Measurements from ENCODE around the gene UROC1.

Gene UROC1

DNA sequence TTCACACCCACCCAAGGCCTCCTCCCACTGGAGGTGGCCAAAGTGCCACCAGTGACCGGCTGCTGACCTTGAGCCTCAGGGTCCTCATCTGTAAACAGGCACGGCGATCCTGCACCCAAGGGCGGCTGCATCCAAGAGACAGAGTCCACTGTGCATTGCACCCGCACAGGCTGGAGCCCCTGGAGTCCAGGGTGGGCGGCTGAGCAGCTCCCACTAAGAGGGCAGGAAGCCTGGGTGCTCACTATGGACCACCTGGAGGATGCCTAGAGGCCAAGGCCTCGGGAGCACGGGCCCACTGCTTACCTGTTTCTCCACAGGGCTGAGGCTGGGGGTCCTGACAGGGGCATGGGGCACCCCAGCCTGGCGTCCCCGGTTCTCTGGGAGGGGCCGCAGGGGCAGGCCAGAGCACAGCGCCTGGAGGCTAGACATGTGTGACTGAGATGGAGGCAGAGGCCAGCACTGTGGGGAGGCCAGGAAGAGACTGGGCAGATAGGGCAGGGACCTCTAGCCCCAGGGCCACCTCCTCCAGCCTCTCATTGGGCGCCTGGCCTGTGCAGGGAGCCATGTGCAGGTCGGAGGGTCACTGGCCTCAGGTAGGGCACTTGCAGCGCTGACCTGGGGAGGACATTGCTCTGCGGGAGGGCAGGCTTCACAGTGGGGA lies at the start of gene UROC1:
Gene UROC1 (minus strand): TSS at position 483 of the 661 bp plus-strand sequence. CDS start 54 bp downstream, at position 429.
- DNase-seq (ENCODE audit: low spot score) = no peak

DNA sequence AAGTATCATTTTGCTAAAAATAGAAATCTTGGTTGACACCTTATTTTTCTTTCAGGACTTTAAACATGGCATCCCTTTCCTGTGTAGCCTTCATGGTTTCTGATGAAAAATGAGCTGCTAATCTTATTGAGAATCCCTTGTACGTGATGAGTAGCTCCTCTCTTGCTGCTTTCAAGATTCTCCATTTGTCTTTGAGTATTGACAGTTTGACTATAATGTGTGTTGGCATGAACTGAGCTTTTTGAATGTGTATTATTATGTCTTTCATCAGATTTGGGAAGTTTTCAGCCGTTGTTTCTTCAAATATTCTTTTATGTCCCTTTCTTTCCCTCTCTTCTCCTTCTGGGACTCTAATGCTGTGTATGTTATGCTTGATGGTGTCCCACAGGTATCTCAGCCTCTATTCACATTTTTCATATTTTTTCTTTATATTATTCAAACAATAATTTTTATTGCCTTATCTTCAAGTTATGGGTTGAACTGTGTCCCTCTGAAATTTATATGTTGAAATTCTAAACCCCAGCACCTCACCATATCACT lies 45.2 kb upstream of the UROC1 start:
- no peak for DNase-seq (ENCODE audit: low spot score)

DNA sequence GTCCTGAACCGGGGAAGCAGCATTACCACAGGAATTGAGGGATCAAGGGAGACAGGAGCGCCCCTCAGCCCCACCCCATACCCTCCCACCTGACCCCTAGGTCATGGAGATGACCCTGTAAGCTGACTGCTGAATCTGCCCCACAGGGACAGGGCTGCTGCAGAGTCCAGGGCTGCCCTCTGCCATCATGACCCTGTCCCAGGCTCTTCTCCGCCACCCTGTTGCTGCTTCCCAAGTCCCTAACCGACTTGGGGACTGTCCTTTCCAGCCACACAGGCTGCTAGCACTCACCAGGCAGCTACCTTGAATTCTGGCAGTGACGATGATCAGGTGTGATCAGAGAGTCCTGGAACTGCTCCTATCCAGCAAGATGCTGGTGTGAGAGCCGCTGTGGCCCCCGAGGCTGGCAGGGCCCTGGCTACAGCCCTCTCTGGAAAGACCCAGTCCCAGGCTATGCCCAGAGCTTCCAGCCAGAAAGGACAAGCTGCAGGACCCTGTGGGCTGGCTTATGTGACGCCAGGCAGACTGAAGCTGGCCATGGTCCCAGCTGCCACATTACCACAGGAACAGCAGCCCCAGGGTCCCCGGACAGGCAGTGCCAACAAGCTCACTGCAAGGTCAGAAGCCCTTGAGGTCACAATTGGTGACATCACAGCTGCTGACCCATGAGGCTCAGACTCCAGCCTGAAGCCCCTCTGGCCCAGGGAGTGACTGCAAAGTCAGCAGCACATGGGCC lies 40.9 kb upstream of the UROC1 start, which contains the start of gene C3orf22:
Gene C3orf22 (minus strand): TSS at position 597 of the 736 bp plus-strand sequence. CDS start 5,542 bp downstream, outside the sequence.
- peak; percentile 4 for DNase-seq (ENCODE audit: low spot score)

DNA sequence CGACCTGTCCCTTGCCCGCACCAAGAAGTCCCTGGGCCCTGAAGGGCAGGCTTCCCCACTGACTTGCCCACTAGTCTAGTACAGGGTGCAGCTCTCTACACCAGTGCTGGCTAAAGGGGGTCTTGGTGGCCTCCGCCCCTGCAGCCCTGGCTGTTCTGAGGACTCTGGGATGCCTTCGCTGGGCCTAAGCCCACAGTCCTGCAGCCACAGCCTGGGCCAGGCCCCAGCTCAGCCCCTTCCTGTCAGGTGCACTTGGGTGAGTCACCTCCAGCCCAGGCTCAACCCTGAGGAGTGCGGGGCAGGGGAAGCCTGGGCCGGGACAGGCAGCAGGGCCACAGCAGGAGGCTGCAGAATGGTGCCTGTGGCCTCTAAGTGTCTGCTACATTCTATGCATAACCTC lies 40.2 kb upstream of the UROC1 start:
- peak; percentile 58 for DNase-seq (ENCODE audit: low spot score)

DNA sequence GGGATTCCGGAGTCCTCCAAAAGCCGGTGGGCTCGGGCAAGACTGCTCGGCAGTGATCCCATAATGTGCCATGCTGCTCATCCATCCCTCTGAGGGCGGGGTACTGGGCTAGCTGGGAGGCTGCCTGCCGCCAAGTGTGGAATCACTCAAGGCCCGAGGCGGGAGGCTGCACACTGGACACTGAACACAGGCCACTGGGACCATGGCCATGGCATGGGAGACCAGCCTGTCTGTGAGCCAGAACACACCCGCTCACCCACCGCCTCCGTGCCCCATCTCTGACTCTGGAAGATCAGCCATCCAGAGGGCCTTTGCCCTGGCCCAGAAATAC lies 39.8 kb upstream of the UROC1 start:
- DNase-seq (ENCODE audit: low spot score) = peak; percentile 6

DNA sequence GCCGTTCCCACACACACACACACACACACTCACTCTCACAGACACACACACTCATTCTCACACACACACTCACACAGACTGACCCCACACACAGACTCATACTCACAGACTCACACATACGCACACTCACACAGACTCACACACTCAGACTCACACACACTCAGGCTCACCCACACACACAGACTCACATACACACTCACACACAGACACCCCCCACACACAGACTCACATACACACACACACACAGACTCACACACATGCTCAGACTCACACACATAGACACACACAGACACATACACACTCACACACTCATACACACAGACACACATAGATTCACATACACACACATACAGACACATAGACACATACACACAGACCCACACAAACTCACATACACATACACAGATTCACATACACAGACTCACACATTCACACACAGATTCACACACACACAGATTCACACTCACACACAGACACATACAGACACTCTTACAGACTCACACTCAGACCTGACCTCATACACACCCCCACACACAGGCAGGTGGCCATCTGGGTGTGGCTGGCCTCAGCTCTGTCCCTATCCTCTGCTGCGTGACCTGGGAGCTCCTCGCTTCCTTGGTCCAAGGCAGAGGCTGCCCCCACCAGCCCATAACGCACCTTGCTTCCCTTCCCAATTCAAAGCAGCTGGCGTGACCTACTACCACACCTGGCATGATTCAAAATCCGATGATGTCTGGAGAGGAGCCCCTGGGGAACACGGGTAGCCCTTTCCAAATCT lies 39.3 kb upstream of the UROC1 start:
- no peak for DNase-seq (ENCODE audit: low spot score)

DNA sequence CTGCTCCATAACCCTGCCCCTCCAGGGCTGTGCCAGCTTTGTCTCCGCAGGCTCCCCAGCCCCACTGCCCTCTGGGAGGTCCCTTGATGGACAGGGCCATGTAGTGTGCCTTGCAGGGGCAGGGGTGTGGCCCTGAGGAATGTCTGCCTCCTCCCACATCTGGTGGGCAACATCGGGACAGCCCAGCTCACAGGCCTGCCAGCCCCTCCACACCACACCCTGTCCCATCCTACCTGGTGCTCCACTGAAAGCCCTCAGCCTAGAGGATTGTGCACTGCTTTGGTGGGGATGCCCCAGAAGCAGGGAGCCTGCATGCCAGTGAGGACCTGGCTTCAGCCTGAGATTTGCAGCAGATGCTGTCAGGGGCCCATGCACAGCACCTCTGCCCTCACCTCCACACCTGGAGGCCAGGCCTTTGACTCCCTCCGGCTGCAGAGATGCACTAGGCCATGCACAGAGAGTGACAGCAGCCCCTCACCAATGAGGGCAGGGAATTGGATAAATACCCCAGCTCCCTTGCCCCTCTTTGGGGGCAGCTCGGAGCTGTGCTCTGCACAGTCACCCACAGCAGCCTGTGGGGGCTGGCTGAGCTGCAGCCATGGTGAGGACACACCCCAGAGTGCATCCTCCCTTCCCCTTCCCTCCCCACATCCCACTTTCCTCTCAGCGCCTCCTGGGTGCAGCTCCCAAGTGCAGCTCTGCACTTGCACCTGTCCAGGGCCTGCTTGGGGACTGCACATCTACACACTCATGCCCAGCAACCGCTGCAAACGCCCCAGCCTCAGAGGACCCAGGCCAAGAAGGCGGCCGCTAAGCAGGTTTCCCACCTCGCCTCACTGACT lies 38.4 kb upstream of the UROC1 start:
- DNase-seq (ENCODE audit: low spot score) = peak; percentile 2

DNA sequence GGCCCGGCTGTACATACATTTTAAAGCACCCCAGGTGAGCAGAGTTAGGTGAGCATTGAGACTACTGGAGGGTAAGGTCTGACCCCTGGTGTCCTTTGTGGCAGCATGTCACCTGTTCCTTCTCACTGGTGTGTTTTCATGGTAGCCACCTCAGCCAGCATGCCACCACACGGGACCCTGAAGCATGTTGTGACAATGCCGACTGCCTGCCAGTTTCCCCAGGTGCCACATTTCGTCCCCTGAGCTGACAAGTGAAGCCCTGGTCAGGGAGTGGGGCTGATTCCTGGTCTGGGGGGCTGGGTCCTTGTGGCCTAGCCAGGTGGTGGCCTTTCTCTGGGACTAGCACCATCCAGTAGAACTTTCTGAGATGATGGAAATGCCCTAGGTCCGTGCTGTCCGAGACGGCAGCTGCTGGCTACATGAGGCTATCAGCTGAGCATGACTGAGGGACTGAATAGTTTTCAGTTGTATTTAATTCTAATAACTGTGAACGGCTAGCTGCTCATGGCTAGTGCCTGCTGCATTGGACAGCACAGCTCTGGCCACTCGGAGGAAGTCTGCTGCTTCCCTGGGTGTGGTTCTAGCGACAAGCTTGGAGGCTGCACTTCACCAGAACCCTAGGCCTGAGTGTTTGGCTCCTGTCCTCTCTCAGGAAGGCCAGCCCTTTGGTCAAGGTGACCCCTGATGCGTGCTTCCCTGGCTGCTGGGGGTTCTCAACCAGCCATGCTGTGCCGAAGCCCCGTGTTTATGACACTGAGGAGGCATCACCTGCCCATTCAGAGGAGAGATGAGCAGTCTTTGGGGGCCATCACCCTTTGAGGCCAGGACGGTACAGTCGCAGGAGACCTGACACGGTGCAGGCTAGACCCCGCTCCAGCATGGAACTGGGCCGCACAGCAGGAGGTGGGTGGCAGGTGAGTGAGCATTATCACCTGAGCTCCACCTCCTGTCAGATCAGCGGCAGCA lies 37.3 kb upstream of the UROC1 start:
- DNase-seq (ENCODE audit: low spot score) = peak; percentile 5

DNA sequence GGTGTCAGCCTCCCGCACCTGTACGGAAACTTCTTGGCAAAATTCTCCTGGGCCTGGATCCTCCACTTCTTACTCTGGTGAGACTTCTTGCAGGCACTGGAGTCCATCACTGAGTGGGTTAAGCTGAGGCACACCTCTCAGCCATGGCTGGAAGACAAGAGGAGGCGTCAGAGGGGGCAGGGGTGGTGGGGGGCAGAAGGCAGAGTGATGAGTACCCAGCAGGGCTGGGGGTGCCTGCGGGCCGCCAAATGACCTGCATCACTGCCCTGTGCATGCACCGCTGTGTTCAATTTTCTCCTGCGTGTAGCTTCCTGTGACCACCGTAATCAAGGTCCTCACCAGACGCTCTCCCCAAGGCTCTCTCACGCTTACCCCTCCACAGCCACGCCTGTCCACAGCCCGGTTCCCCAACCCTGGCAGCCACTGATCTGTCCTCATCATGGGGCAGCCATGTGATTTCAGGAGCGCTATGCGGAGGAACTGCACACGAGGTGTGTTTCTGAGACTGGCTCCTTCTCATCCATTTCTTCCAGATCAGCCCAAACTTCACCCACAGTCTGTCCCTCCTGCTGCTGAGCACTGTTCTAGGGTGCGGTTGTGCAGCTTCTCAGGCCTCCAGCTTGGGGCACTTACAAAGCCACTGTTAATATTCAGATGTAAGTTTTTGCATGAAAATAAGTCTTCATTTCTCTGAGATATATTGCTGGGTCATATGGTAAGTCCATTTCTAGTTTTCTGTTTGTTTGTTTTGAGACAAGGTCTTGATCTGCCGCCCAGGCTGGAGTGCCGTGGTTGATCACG lies 35.9 kb upstream of the UROC1 start:
- peak; percentile 4 for DNase-seq (ENCODE audit: low spot score)

DNA sequence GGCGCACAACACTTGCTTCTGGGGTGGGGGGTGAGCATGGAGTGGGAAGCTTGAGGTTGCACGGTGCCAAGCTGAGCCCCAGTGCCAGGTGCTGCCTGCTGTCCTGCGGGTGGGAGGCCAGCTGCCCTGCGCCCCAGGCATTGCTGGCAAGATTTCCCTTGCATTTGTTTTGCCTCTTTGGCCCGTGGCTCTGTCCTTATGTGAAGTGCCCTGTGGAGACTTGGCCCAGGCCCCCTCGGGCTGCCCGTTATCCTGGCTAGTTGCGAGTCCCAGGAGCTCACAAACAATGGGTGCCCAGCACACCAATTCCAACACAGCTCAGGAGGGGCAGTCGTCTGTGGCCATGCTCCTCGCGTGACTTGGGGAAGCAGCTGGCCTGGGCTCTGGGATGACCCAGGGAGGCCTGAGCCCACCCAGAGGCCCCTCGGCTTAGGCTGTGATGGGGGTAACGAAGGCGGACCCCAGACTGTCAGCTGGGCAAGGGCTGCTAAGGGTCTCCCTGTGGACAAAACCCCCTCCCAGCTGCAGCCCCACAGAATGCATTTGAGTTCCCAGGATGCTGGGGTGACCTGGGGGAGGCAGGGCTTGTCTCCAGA lies 35.2 kb upstream of the UROC1 start:
- DNase-seq (ENCODE audit: low spot score) = peak; percentile 5

DNA sequence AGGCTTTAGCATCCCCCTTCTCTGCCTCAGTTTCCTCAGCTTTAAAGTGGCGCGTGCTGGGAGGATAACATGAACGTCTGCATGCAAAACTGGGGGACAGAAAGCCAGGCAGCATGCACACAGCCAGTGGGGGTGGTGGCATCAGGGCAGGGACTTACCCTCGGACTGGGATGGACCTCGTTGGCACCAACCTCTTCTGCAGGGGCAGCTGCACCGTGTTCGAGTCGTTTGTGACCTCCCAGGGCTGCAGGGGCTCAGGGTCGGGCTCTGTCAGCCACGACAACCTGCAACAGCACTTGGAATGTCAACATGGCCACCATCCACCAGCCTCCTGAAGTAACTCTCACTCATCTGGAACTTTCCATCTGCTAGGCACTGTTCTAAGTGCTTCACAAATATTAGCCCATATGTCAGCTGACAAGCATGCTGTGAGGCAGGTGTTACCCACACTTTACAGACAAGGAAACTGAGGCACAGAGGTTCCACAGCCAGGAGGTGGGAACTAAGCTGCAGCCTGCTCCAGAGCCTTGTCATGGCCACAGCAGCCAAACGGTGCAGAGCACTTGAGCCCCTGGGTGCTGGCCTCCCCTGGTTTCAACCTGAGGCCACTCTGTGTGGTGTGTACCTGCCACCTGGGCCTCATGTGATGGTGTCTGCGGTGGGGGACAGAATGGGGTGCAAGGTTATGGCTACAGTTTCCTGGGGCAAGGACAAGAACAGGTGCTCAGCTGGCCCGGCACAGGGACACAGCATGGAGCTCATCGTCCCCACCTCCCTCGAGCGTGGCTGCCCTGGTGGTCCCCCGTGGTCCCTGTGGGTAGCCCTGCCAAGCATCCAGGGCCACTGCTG lies 34.5 kb upstream of the UROC1 start:
- peak; percentile 11 for DNase-seq (ENCODE audit: low spot score)

DNA sequence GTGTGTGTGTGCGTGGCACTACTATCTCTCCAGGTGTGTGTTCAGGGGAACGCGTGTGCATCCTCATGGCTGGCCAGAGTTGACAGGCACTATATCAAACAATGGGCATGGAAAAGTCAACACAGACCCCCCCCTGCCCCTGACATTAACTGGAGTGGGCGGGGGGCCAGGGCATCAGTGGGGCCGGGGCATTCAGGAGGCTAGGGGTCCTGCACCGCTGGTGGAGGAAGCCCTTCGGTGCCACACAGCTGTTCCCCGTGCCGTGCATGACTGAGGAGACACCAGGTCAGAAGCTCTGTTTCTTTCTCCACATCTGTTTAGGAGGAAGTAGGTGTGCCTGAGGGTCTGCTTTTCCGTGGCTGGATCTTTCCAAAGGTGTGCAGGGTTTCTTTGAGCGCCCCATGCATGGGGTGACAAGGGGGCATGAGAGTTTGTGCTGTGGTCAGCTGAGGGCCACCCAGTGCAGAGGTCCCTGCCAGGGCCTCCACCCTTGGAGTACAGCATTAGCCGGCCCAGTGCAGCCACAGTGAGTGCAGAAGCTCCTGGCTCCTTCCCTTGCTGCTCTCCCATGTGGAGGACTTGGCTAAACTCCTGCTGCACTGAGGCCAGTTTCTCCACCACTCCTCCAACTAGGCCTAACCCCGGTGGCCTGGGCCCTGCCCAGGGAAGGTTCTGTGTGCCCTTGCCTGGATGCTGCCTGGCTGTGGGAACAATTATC lies 33.7 kb upstream of the UROC1 start:
- peak; percentile 52 for DNase-seq (ENCODE audit: low spot score)

DNA sequence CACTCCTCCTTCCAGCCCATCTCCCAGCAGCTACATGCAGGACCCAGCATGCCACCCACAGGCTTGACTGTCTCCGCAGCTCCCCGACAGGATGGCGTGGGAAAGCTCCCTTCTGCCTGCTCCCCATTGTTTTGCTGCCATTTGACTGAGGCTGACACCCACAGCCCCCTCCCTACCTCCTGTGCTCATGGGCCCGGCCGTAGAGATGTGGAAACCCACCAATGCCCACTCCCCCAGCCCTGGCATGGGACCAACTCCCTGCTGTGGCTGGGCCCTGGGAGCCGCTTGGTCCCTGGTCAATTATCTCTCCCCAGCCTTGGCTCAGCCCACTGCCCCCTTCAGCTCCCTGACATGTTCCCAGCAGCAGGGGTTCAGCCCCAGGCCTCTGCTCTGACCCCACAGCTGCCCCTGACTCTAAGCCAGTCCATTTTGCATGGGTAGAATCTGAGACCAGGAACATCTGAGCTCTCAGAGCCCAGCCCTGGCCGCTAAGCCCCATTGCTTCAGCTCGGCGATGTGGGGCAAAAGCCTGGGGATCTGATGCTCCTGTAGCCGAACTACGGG lies 33.0 kb upstream of the UROC1 start:
- DNase-seq (ENCODE audit: low spot score) = peak; percentile 9

DNA sequence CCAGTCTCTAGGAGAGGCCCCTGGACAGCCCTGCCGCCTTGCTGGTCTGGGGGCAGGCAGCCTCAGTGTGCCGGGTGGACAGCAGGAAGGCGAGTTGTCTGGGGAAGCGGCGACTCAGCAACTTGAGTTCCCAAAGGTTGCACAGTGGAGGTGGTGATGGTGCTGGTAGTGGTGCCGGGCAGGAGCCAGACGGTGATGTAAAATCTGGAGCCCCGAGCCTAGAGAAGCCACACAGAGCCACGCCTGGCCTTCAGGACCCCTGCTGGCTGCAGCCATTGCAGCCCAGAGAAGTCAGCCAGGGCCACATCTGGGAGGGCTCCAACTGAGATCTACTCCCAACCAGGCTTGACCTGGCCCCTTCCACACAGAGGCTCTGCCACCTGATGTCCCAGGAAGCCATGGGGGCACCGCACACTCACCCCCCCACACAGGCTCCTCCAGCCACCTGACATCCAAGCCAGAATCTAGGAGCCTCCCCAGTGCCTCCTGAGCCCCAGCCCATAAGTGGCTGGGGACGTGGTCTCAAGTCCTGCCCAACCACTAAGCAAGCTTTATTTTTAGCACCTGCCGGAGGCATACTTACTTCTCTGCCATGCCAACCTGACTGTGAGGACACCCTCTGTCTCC lies 32.4 kb upstream of the UROC1 start:
- DNase-seq (ENCODE audit: low spot score) = peak; percentile 5

DNA sequence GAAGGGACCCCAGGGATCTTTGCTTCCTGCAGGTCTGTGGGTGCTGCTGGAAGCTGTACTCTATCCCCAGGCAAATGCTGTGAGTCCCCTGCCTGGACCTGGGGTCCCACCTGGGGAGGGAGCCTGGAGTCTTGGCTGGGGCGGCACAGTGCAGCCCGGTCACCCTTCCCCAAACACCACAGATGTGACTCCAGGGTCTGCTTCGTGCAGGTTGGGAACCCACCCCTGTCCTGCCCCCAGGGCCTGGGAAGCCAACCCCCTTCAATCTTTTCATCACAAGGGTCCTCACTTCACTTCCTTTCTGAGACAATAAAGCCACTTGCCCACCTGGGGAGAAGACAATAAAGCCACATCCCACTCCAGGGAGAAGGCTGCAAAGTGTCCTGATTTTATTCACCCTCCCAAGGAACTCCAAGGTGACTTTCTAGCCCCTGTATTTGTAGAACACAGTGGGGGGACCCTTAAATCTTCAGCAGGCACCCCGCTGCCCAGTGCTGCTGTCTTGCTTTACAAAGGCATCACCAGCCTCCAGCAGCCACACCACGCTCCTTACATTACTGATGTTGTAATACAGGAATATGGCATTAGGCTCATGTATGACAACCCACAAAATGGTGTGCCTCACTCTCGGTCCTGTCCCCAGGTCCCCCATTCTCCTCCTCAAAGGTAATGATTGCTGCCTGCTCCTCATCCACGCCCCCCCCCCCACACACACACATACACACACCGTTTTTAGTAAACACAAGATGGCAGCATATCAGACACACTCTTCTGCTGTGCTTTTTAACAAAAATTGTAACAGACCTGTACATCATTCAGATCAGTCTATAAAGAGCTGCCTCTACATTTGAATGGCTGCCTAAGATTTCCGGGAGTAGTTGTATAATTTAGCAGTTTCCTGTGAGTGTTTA lies 31.2 kb upstream of the UROC1 start:
- DNase-seq (ENCODE audit: low spot score) = peak; percentile 7

DNA sequence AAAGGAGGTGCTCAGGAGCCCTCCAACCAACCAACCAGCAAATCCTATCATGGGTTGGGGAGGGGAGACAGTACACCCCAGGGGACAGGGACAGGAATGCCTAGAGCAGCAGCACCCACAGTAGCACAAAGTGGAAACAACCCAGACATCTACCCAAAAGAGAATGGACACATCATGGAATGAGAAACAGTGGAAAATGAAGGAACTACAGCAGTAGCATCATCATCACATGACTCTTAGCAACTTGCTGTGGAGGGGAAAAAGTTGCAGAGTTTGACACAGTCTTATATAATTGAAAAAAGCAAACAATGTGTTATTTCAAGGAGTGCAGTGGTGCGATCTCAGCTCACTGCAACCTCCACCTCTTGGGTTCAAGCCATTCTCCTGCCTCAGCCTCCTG lies 30.1 kb upstream of the UROC1 start:
- no peak for DNase-seq (ENCODE audit: low spot score)

Measured in AG20443 (cell line).